Kasumi-1 (cell line): ENCODE results near the gene DELE1.

ENCODE experiments used
- DNase-seq, 2 experiments: peaks; one replicate each; lab custom pipeline; 2025; lab: John Stamatoyannopoulos, UW

The DELE1 gene

GRCh38 chr5:141926434-141926833 is 2.8 kb downstream of the DELE1 start:
- no peak for DNase-seq

- DNase-seq = no peak
Observed at GRCh38 chr5:141928051-141928450, 4.4 kb downstream of the DELE1 start.

GRCh38 chr5:141929398-141930058 is 5.9 kb downstream of the DELE1 start:
- DNase-seq = no peak

- DNase-seq = no peak
Observed at GRCh38 chr5:141931694-141932093, 8.0 kb downstream of the DELE1 start.

- DNase-seq = no peak
Observed at GRCh38 chr5:141933151-141933550, 9.5 kb downstream of the DELE1 start.

GRCh38 chr5:141934099-141934844 is 10.6 kb downstream of the DELE1 start:
- DNase-seq = no peak

GRCh38 chr5:141935538-141935937 is 11.9 kb downstream of the DELE1 start:
- no peak for DNase-seq

GRCh38 chr5:141940695-141941271 is 17.1 kb downstream of the DELE1 start:
- no peak for DNase-seq

- no peak for DNase-seq
Observed at GRCh38 chr5:141941307-141941706, 17.6 kb downstream of the DELE1 start.

- no peak for DNase-seq
Observed at GRCh38 chr5:141941779-141942178, 18.1 kb downstream of the DELE1 start.

GRCh38 chr5:141942185-141942857 is 18.6 kb downstream of the DELE1 start:
- no peak for DNase-seq

GRCh38 chr5:141944076-141944475 is 20.4 kb downstream of the DELE1 start:
- no peak for DNase-seq

- no peak for DNase-seq
Observed at GRCh38 chr5:141945511-141946051, 21.9 kb downstream of the DELE1 start.

- no peak for DNase-seq
Observed at GRCh38 chr5:141947316-141947715, 23.6 kb downstream of the DELE1 start.

- DNase-seq = no peak
Observed at GRCh38 chr5:141948812-141949211, 25.1 kb downstream of the DELE1 start.

- DNase-seq = no peak
Observed at GRCh38 chr5:141949511-141949910, 25.8 kb downstream of the DELE1 start.

GRCh38 chr5:141950207-141951005 is 26.7 kb downstream of the DELE1 start:
- DNase-seq = no peak

- DNase-seq = peak in 1 of 2 experiments; percentile 34
Observed at GRCh38 chr5:141951332-141951781, 27.7 kb downstream of the DELE1 start.

GRCh38 chr5:141952020-141952419 is 28.3 kb downstream of the DELE1 start:
- peak; percentile 30 to 38 for DNase-seq

- DNase-seq = peak; percentile 36 to 53
Observed at GRCh38 chr5:141954194-141954593, 30.5 kb downstream of the DELE1 start.

GRCh38 chr5:141957367-141957996 is 33.8 kb downstream of the DELE1 start:
- DNase-seq = peak in 1 of 2 experiments; percentile 19
